ENCODE data around the gene EMP2.

- no peak for TF ChIP-seq CTCF (IDR thresholded peaks at IDR 0.05)
- TF ChIP-seq POLR2AphosphoS5 (IDR thresholded peaks at IDR 0.05; ENCODE audit: insufficient read depth in 1 of 2, low read depth in 1 of 2): no peak
Measured at GRCh38 chr16:10511829-10512228, 68.6 kb downstream of the EMP2 start.

Data from vagina (tissue), 2 donors.